GM18526 (cell line): ENCODE results near the gene TLE5.

Experiments
- POLR2A ChIP-seq: IDR thresholded peaks from 3 replicates; pipeline ENCODE4 v1.6.1; 2011; ENCODE audit not compliant: insufficient read length; ENCODE audit errors: extremely low read depth

Gene TLE5

GRCh38 chr19:3073159-3073563, 10.9 kb upstream of the TLE5 start:
- no peak for TF ChIP-seq POLR2A

- no peak for TF ChIP-seq POLR2A
Measured at GRCh38 chr19:3071768-3072167, 9.5 kb upstream of the TLE5 start.

DNA sequence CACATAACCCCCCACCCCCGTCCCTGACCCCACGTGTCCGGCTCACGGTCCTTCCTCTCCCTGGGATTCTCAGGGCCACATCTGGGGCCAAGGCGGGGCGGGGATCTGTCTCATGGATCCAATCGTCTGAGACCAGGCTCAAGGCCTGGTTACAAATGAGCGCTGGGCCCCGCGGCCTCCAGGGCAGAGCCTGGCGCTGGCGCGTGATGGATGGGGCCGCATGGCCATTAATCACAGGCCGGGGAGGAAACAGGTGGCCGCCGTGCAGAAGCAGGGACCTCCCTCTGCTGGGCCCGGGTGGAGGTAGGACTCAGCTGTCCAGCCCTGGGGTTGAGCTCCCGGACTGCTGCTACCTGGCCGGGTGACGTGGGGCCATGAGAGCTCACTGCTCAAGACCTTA, 5.8 kb upstream of the TLE5 start:
- TF ChIP-seq POLR2A = no peak

GRCh38 chr19:3067563-3067962, 5.3 kb upstream of the TLE5 start:
- no peak for TF ChIP-seq POLR2A

- TF ChIP-seq POLR2A = no peak
Measured at GRCh38 chr19:3066482-3067049, 4.3 kb upstream of the TLE5 start.

DNA sequence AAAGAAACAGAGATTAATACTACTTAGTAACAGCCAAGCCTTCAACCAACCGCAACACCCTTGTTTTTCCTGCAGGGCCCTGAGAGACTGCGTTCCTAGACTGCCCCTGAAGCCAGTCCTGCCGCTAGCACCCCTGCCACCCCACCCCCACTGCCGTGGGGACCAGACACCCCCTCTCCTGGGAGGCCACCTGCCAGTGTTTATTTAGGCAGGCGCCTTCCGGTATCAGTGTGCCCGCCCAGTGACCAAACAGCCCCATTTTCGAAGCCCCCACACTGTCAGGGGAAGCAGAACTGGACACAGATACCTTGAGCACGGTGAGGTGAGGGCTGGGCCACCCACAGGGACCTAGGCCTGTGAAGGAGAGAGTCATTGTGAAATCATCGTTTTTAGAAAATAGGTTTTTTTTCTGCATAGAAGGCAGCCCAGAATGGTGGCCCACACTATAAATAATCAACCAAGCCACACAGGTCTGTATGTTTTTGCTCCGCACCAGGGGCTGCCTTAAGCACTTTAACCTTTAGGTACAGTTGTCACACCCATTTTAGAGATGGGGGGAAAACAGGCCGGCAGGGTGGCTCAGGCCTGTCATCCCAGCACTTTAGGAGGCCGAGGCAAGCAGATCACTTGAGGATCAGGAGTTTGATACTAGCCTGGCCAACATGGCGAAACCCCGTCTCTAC, 3.5 kb upstream of the TLE5 start:
- peak; percentile 44 for TF ChIP-seq POLR2A

- TF ChIP-seq POLR2A = no peak
Measured at GRCh38 chr19:3064011-3064330, 1.7 kb upstream of the TLE5 start.

GRCh38 chr19:3061182-3062161, 823 bp downstream of the TLE5 start:
- TF ChIP-seq POLR2A = peak; percentile 48

DNA sequence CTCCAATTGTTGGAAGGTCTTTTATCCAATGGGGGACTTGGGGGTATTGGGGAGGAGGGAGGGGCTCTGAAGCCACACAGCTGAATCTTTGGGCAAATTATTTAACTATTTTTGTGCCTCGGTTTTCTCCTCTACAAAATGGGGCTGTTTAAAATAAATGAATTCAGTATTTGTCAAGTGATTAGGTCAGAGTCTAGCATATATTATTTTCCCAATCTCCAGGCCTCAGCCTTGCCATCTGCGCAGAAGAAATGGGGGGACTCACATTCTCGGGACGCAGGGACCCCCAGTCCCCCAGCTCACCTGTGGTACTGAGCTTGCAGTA, 1.5 kb downstream of the TLE5 start:
- no peak for TF ChIP-seq POLR2A

DNA sequence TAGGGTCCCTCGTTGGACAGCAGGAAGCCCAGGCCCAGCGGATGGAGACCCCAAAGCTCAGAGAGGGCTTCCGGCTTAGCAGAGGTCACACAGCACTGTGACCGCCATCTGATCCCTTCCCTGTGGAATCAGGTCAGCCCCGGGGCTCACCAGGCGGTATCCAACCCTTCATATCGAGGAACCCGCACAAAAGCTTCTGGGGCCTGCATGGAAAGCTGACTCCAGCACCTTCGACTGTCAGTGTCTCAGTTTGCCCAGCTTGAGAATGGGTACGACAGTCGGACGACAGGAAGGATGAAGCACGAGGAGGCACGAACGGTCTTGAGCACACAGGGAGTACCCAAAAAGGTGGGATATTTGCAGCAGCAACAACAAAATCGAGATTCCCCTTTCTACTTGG, 2.6 kb downstream of the TLE5 start:
- no peak for TF ChIP-seq POLR2A

GRCh38 chr19:3058821-3059314, 3.4 kb downstream of the TLE5 start:
- no peak for TF ChIP-seq POLR2A

GRCh38 chr19:3058009-3058820, 4.1 kb downstream of the TLE5 start:
- TF ChIP-seq POLR2A = peak; percentile 13

DNA sequence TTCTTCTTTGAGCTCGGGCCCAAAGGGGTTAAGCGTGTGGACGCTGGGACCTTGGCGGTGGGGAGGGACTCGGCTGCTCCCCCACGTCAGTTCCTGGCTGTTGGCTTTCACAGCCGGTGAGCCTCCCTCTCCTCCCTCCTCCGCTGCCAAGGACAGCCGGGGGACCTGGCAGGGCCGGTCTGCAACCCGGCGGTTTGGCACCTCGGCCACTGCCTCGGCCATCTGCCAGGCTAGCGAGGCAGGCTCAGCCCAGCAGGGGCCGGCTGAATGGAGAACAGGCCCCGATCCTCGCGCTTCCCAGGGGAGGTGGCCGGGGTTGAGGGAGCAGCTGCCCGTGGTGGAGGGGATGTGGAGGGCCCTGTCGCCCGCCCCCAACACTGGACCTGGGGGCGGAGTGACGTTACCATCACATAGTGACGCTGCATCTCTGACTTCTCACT, 5.0 kb downstream of the TLE5 start:
- no peak for TF ChIP-seq POLR2A

GRCh38 chr19:3056417-3057088, 5.7 kb downstream of the TLE5 start:
- TF ChIP-seq POLR2A = no peak
